H1 (cell line): Measurements from ENCODE around the gene CHD2. TPM values are rescaled to one million over a fixed set of nuclear protein-coding genes. Genes with fewer than 3 reads are reported as not detected.

Experiments used
- CTCF ChIA-PET: fragments of 300-600 bp; sonication (Branson Sonifier 250); formaldehyde crosslinking; loops from one replicate; lab custom pipeline; 2021; ENCODE audit not compliant: partially characterized antibody; lab: Charles Lee
- POLR2A ChIA-PET: fragments of 300-600 bp; sonication (Branson Sonifier 250); formaldehyde crosslinking; loops from one replicate; lab custom pipeline; 2021; ENCODE audit warnings: inconsistent platforms; ENCODE audit not compliant: partially characterized antibody; lab: Charles Lee
- DNase-seq, 2 experiments: peaks; one replicate each; pipeline versions ENCODE4 v3.0.0 to v3.0.0-alpha.2; 2010 to 2022; ENCODE audit warnings: low spot score in 2 of 2, low read depth in 1 of 2, mixed read lengths in 1 of 2
- FAIRE-seq: peaks from 2 replicates; lab custom pipeline; 2011; peaks lifted over from hg19 to GRCh38; lab: Jason Lieb, UNC
- H2AFZ ChIP-seq: 2 replicates; pipeline ENCODE4 v1.8.1; 2012; ENCODE audit warnings: low read length, inconsistent platforms
- H2AK5ac ChIP-seq: 2 replicates; pipeline ENCODE4 v1.6.1; 2013; ENCODE audit warnings: low read depth, low read length
- H2BK120ac ChIP-seq: replicated peaks from 2 replicates; pipeline ENCODE3; 2013; ENCODE audit warnings: low read depth, low read length, inconsistent platforms
- H2BK12ac ChIP-seq: 2 replicates; pipeline ENCODE4 v1.6.1; 2013; ENCODE audit warnings: low read depth, low read length
- H2BK15ac ChIP-seq: 2 replicates; pipeline ENCODE4 v1.6.1; 2013; ENCODE audit warnings: low read length
- H2BK20ac ChIP-seq: 2 replicates; pipeline ENCODE4 v1.6.1; 2013; ENCODE audit warnings: low read length
- H2BK5ac ChIP-seq: 2 replicates; pipeline ENCODE4 v1.6.1; 2013; ENCODE audit warnings: low read depth, low read length
- H3K14ac ChIP-seq: 2 replicates; pipeline ENCODE4 v1.6.1; 2013; ENCODE audit warnings: inconsistent platforms; ENCODE audit not compliant: insufficient read length
- H3K18ac ChIP-seq: 2 replicates; pipeline ENCODE4 v1.6.1; 2013; ENCODE audit warnings: low read length; ENCODE audit errors: extremely low read depth
- H3K23ac ChIP-seq: 2 replicates; pipeline ENCODE4 v1.6.1; 2013; ENCODE audit warnings: inconsistent platforms; ENCODE audit not compliant: insufficient read length
- H3K23me2 ChIP-seq: 2 replicates; pipeline ENCODE4 v1.6.1; 2013; ENCODE audit warnings: low read depth, low read length
- H3K27ac ChIP-seq: 2 replicates; pipeline ENCODE4 v1.6.1; 2011; ENCODE audit warnings: low read depth, low read length, inconsistent platforms
- H3K27me3 ChIP-seq, 4 experiments: replicated peaks in 1 of 4; 1 replicate in 1 of 4; 2 replicates in 3 of 4; pipeline versions ENCODE4 v1.6.1 to v1.8.1; 2011 to 2013; ENCODE audit warnings: low read length in 3 of 4, mild to moderate bottlenecking in 3 of 4, inconsistent platforms in 2 of 4, mixed read lengths in 2 of 4, moderate library complexity in 1 of 4; ENCODE audit not compliant: control insufficient read depth in 3 of 4, insufficient read depth in 3 of 4; ENCODE audit errors: extremely low read depth in 1 of 4
- H3K36me3 ChIP-seq, 4 experiments: 2 replicates each; pipeline versions ENCODE4 v1.6.1 to v1.8.1; 2011 to 2013; ENCODE audit warnings: mild to moderate bottlenecking in 4 of 4, low read length in 3 of 4, moderate library complexity in 2 of 4, control low read depth in 1 of 4, inconsistent platforms in 1 of 4; ENCODE audit not compliant: insufficient read depth in 4 of 4, control insufficient read depth in 2 of 4
- H3K4ac ChIP-seq: replicated peaks from 2 replicates; pipeline ENCODE3; 2013; ENCODE audit warnings: low read length, low read depth, mixed read lengths, inconsistent platforms; ENCODE audit not compliant: insufficient read length
- H3K4me1 ChIP-seq, 4 experiments: replicated peaks in 1 of 4; 1 replicate in 1 of 4; 2 replicates in 3 of 4; pipeline versions ENCODE4 v1.6.1 to v1.8.1; 2011 to 2013; ENCODE audit warnings: low read length in 3 of 4, inconsistent platforms in 2 of 4, mixed read lengths in 1 of 4; ENCODE audit not compliant: insufficient read depth in 4 of 4, control insufficient read depth in 3 of 4
- H3K4me2 ChIP-seq, 2 experiments: 2 replicates each; pipeline versions ENCODE4 v1.6.1 to v1.8.1; 2011 to 2013; ENCODE audit warnings: low read depth in 2 of 2, low read length in 2 of 2, control low read depth in 1 of 2, inconsistent platforms in 1 of 2, mild to moderate bottlenecking in 1 of 2; ENCODE audit not compliant: insufficient read depth in 1 of 2
- H3K4me3 ChIP-seq, 4 experiments: fragments of 200-600, 300-600 bp in 1 of 4; sonication (generic), shearing (Covaris generic), sonication (Bioruptor Twin) in 1 of 4; 2 replicates each; pipeline versions ENCODE4 v1.5.1 to v1.8.1; 2011 to 2016; ENCODE audit warnings: low read length in 4 of 4, low read depth in 3 of 4, control low read depth in 2 of 4, inconsistent platforms in 2 of 4, mild to moderate bottlenecking in 2 of 4, mixed read lengths in 1 of 4, moderate library complexity in 1 of 4; ENCODE audit not compliant: insufficient read depth in 2 of 4; ENCODE audit errors: extremely low read depth in 1 of 4
- H3K56ac ChIP-seq: replicated peaks from 2 replicates; pipeline ENCODE3; 2013; ENCODE audit warnings: low read depth, mild to moderate bottlenecking, mixed read lengths, low read length, inconsistent platforms; ENCODE audit not compliant: insufficient read length
- H3K79me1 ChIP-seq: 2 replicates; pipeline ENCODE4 v1.6.1; 2013; ENCODE audit warnings: low read depth, low read length, control low read depth
- H3K79me2 ChIP-seq, 2 experiments: 2 replicates each; pipeline versions ENCODE4 v1.6.1 to v1.8.1; 2012 to 2013; ENCODE audit warnings: low read length in 2 of 2, mild to moderate bottlenecking in 2 of 2, inconsistent platforms in 1 of 2; ENCODE audit not compliant: insufficient read depth in 2 of 2, control insufficient read depth in 1 of 2
- H3K9ac ChIP-seq, 4 experiments: replicated peaks in 1 of 4; 1 replicate in 1 of 4; 2 replicates in 3 of 4; pipeline versions ENCODE4 v1.6.1 to v1.8.1; 2011 to 2013; ENCODE audit warnings: low read depth in 3 of 4, low read length in 3 of 4, control low read depth in 2 of 4, mild to moderate bottlenecking in 2 of 4, moderate library complexity in 2 of 4, inconsistent platforms in 1 of 4; ENCODE audit errors: extremely low read depth in 1 of 4
- H3K9me3 ChIP-seq, 2 experiments: 2 replicates each; pipeline versions ENCODE4 v1.6.1 to v1.8.1; 2012 to 2013; ENCODE audit warnings: mild to moderate bottlenecking in 2 of 2, moderate library complexity in 2 of 2, control low read depth in 1 of 2, inconsistent platforms in 1 of 2, low read depth in 1 of 2, low read length in 1 of 2, mixed read lengths in 1 of 2; ENCODE audit not compliant: insufficient read depth in 2 of 2
- H4K20me1 ChIP-seq, 2 experiments: replicated peaks in 1 of 2; 2 replicates each; pipeline versions ENCODE3 to v1.8.1; 2011 to 2013; ENCODE audit warnings: inconsistent platforms in 2 of 2, low read length in 2 of 2, mild to moderate bottlenecking in 1 of 2; ENCODE audit not compliant: insufficient read depth in 2 of 2, control insufficient read depth in 1 of 2
- H4K5ac ChIP-seq: 2 replicates; pipeline ENCODE4 v1.6.1; 2013; ENCODE audit warnings: low read length, low read depth, mixed read lengths, inconsistent platforms; ENCODE audit not compliant: insufficient read length
- H4K8ac ChIP-seq: 2 replicates; pipeline ENCODE4 v1.8.0; 2013; ENCODE audit warnings: mild to moderate bottlenecking, moderate library complexity, low read length, inconsistent platforms; ENCODE audit not compliant: insufficient read depth; ENCODE audit errors: extremely low read depth
- H4K91ac ChIP-seq: replicated peaks from 2 replicates; pipeline ENCODE3; 2013; ENCODE audit warnings: low read length, mixed read lengths, inconsistent platforms; ENCODE audit not compliant: insufficient read length
- FOSL1 ChIP-seq: IDR thresholded peaks from 2 replicates; pipeline ENCODE4 v1.6.1; 2011; ENCODE audit warnings: mild to moderate bottlenecking, low read depth, low read length, moderate library complexity; ENCODE audit not compliant: insufficient read depth
- SIRT6 ChIP-seq: IDR thresholded peaks from one replicate; pipeline ENCODE4 v1.7.1; 2012; ENCODE audit warnings: low read length, inconsistent platforms
- TAF1 ChIP-seq: IDR thresholded peaks from 2 replicates; pipeline ENCODE4 v1.6.1; 2011; ENCODE audit warnings: mild to moderate bottlenecking, low read depth, low read length
- WGBS, 2 experiments: shearing (Covaris generic) in 1 of 2; methylation state at CpG; one replicate each; pipeline versions ENCODE4 v1.1.6 to v1.1.7; 2013 to 2015; ENCODE audit warnings: low lambda C conversion rate in 2 of 2, mixed read lengths in 2 of 2, inconsistent platforms in 1 of 2, low coverage in 1 of 2, missing lambda C conversion rate in 1 of 2; ENCODE audit not compliant: insufficient replicate concordance in 2 of 2, insufficient coverage in 1 of 2, insufficient read length in 1 of 2; ENCODE audit errors: extremely low coverage in 1 of 2, missing lambda C conversion rate in 1 of 2; 5-methylcytosine and 5-hydroxymethylcytosine counted together
- polyA plus RNA-seq, 7 experiments: library from polyadenylated mRNA; depleted of rRNA in 3 of 7; stranded (reverse) in 5 of 7; unstranded in 2 of 7; fragments of >200 nt in 5 of 7; fragments of 200-250 nt in 2 of 7; gene quantifications; 1 replicate in 5 of 7; 2 replicates in 1 of 7; 4 replicates in 1 of 7; pipeline versions ENCODE4 v1.2.1 to v1.2.3, GENCODE V29; 2011 to 2013; ENCODE audit warnings: missing spikeins in 2 of 7, mixed read lengths in 2 of 7
- total RNA-seq: library from RNA; stranded (reverse); fragmentation: NEBNext Ultra II Directional; extraction: Animal tissue kit (Norgen Biotek cat#: 25700); gene quantifications from 2 replicates; pipeline ENCODE4 v1.2.1, GENCODE V29; 2021

CHD2 gene
- total and polyA plus RNA-seq, 2 of the 8 experiments (the other 6 are each of a cell fraction or from before 2014, with no cell fraction given) = 28.8 to 70.0 TPM

DNA sequence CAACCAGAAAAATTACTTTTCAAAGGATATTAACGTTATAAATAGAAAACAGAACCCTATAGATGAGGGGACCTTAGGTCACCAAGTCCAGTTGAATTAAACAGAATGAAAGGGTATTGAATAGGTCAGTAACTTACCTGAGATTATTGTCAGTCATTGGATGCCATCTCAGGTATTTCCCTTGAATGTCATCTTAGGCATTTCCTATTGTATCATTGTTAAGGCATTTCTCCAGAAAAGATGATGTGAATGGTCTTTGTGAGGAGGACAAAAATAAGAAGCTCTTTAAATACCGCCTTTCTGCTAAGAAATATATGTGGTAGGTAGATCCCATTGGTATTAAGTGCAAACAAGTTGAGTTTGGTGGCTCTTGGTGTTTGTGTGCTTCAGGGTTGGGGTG is 55.6 kb downstream of the CHD2 start:
- no peak overlapping the region for H2BK12ac ChIP-seq
- CTCF ChIA-PET = interaction anchor here (1.0 to 3.1 kb wide), 5 partner anchors 13 to 160 kb away, joined by 3 to 8 read pairs (median 3); no protein-coding TSS in a partner anchor

More for the DNA sequence above, 55.6 kb downstream of the CHD2 start:
- POLR2A ChIA-PET = no interaction called here
- 84% methylated on average over 2 of the region's 2 CpGs; no CpG with 5 or more reads in 1 of the 2 experiments for WGBS, 2 experiments
- Histone ChIP-seq H2BK5ac (no peak overlapping the region), H2AFZ (no peak overlapping the region), H3K23me2 (no peaks in the 10 kb centered on the region), H3K36me3 (peaks cover 22 to 99% (median 48%) of the 10 kb centered on the region in 4 experiments), H4K8ac (no peak overlapping the region), H3K79me2 (peaks cover 0 to 44% of the 10 kb centered on the region in 2 experiments; a peak in 2 of 4 replicates), H3K79me1 (no peaks in the 10 kb centered on the region; the same call in 1 of the 2 replicates), H3K4me3 (no peak overlapping the region), H3K9me3 (no peaks in the 10 kb centered on the region), H2AK5ac (no peak overlapping the region), H2BK120ac (no peak overlapping the region), H3K9ac (no peak overlapping the region), H3K23ac (no peak overlapping the region), H3K27me3 (no peaks in the 10 kb centered on the region), H3K4me1 (no peaks in the 10 kb centered on the region), H3K14ac (no peak overlapping the region), H2BK15ac (no peak overlapping the region), H4K91ac (no peak overlapping the region), H4K5ac (no peak overlapping the region), H3K4me2 (no peak overlapping the region), H3K56ac (no peak overlapping the region), H4K20me1 (peaks cover 0 to 2% of the 10 kb centered on the region in 2 experiments), H3K4ac (no peak overlapping the region), H3K27ac (no peak overlapping the region), H3K18ac (no peak overlapping the region), H2BK20ac (no peak overlapping the region)
- TF ChIP-seq FOSL1 (no peak), SIRT6 (no peak), TAF1 (no peak)
- no peak for DNase-seq
- no peak for FAIRE-seq
